Retina (tissue), 1 donor: ENCODE measurements around the gene FGFR3.

ENCODE experiments used
- DNase-seq: peaks from one replicate; pipeline ENCODE4 v3.0.0-alpha.2; 2016

FGFR3 gene

DNA sequence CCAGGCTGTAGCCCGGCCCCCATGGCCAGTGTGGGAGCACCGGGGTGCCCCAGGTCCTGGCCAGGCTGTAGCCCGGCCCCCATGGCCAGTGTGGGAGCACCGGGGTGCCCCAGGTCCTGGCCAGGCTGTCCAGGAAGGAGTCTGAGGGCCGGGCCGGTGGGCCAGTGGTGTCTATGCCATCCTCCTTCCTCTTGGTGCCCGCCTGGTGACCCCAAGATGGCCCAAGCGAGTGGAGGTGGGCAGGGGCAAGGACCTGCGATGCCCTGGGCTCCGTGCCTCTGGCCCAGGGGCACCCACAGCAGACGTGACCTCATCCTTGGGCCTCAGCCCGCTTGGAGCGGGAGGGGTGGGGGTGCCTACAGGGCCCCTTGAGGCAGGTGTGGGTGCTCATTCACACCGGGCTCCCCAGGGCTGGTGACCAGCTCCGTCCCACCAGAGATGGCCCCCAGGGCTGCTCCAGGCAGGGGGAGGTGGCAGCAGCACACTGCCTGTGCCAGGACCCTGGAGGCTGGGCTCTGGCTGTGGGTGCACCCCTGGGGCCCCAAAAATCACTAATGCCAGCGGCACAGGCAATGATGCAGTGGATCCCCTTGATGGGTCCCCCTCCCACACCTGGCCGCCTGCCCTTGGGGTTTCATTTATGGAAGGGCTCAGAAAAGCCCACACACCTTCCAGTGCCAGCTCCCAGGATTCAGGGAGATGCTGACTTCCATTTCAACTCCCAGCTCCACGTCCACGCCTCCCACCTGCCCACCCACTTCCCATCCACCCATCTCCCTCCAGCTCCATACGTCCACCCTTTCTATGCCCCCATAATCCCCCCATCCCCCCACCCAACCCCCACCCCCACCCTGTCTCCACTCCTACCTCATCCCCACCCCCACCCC, 36.0 kb upstream of the FGFR3 start:
- DNase-seq, result no peak

DNA sequence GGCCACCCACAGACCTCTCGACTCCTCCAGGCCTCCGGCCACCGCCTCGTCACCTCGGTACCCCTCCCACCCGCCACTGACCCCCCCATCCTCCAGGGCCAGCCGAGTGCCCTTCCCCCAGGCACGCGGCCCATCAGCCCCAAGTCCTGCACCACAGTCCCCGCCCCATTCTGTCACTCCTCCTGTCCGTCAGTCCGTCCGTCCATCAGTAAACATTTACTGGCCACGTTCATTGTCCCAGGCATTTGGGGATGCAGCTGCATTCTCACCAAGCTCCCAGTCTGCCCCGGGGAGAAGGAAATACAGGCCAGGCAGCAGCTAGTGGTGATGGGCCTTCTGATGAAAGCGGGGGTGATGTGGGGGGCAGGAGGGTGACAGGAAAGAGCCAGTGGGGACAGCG, 35.3 kb upstream of the FGFR3 start:
- no peak for DNase-seq

DNA sequence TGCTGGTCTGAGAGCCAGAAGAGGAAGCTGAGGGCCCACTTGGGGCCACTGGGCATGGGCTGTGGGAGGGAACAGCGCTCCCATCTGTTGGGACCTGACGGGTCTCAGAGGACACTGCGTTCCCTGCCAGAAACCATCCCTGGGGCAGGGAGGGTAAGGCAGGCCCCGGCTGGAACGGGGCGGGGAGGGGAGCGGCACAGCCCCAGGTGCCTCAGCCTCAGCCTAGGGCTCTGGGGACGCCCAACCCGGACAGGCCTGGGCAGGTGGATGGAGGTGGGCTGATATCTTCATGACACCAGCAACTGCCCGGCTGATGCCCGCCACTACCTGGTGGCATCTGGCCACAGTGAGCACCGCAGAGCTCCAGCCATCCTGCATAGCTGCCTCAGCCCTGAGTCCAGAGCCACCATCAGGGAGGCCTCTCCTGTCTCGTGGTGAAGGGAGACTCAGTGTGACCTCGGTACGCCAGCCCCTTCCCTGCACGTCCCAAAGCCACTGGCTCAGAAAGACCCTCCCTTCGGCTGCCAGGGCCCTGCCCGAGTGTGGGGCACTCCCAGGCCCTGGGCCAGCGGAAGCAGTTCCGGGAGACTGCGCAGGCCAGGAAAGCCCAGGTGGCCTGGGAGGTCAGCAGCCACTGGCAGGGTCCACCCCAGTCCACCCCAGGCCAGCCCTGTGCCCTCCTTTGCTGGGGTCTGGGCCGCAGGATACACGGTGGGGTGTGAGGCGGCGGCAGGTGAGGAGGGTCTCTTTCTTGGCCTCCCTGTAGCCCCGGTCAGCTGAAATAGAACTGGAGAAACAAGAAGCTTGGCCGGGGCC, 34.6 kb upstream of the FGFR3 start:
- DNase-seq, result no peak

DNA sequence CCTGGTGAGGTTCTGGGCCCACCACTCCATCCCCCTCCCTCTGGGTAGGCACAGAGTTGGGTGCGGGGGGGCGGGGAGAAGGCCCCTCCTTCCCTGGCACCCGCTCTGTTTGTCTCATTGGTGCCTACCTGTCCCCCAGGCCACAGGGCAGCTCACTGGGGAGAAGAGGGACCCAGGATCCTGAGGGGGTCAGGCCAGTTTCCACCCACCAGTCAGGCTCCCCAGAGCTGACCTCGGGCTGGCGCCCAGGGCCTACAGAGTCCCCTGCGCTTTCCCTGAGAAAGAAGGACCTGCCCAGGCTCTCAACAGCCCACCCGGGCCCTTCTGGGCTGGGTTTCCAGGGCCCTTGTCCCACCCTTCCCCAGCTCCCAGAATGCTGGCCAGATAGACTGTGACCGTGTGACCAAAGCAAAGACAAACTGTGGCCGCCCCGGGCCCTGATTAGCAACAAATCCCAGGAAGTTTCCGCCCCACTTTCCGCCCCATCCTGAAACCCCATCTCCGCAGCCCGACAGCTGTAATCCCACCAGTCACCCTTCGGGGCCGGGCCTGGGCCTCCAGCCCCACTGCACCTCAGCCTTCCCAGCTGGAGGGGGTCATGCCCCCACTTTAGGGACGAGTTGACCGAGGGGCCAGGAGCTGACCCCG, 33.8 kb upstream of the FGFR3 start:
- DNase-seq, result peak; percentile 23

DNA sequence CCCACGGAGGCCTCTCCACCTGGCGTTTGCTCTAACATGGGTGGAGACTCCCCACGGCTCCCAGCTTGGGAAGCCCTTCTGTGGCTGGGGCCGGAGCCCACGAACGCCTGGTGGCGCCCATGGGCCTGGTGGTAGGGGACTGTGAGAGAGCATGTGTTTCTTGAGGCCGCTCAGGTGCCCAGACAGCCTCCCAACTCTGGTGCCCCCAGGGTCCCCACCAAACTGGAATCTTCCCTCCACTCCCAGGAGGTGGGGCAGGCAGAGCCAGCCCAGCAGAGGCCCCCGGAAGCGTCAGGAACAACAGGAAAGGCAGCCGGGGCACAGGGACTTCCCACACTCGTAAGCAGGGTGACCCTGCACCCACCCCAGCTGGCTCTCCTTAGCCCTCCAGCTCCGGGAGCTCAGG, 33.3 kb upstream of the FGFR3 start:
- peak; percentile 28 for DNase-seq

DNA sequence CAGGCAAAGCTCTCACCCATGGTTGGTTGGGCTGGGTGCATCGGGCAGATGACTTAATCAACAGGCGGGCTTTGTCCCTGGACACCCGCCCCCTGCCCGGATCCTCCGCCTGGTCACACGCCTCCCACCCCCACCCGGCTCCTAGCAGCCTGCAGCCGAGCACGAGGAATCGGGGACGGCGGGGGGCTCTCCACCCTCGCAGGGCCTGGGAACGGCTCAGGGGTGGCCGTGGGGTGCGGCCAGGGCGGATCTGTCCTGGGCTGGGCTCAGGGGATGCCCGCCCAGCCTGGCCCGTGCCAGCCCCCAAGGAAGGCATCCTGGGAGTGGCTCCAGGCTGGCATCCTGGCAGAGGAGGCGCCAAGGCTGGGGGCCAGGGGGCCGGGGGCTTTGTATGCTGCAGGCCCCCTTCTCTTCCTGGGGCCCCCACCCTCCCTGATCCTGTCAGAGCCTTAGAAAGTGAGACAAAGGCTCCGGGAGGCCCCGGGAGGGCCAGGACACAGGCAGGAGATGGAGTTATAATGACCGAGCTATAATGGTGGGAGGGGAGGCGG, 32.5 kb upstream of the FGFR3 start:
- peak; percentile 55 for DNase-seq

DNA sequence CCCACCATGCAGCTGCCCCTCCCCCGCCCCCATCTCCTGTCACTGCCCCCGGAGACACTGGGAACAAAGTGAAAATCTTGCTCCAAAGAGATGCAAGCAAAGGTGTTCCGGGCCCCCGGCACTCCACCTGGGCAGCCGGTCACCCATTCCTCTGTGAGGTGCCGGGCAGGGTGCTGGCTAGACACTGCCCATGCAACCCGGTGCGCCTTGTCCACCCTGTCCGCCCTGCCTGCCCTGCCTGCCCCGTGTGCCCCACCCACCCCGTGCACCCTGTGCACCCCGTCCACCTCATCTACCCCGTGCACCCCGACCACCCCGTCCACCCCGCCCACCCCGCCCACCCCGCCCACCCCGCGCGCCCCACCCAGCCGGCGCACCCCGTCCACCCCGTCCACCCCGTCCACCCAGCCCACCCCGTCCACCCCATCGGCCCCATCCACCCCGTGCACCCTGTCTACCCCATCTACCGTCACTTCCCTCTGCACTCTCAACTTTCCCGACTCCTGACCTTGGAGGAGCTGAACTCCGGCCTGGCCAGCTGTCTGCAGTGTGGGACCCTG, 31.9 kb upstream of the FGFR3 start:
- no peak for DNase-seq

DNA sequence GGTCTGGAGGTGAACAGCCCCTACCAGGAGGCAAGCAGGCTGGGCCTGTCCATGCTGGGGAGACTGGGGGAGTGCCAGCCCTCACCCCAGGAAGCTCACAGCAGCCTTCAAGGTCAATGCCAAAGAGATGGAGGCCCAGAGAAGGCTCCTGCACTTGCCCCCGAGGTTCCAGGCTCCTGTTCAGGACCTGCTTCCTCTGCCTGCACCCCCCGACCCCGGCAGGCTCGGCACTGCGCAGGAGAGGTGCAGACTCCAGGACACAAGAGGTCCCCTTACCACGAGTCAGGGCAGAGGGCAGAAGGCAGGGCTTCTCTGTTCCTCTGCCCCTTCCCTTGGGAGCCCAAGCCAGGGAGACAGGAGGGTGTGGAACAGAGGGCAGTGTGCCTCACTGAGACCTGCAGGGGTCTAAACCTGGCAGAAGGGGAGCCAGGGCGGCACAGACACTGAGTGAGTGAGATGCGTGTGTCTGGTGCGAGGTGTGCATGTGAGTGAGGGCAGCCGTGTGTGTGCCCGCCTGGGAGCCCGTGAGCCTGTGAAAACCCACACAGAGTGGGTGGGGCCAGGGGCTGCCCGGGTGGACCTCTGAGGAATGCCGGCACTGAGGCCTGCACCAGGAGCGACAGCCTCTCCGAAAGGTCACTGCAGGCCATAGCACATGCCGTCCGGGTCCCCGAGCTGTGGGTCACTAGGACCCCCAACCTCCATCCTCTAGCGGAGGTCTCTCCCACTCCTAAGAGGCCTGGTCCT, 30.7 kb upstream of the FGFR3 start:
- DNase-seq, result no peak

DNA sequence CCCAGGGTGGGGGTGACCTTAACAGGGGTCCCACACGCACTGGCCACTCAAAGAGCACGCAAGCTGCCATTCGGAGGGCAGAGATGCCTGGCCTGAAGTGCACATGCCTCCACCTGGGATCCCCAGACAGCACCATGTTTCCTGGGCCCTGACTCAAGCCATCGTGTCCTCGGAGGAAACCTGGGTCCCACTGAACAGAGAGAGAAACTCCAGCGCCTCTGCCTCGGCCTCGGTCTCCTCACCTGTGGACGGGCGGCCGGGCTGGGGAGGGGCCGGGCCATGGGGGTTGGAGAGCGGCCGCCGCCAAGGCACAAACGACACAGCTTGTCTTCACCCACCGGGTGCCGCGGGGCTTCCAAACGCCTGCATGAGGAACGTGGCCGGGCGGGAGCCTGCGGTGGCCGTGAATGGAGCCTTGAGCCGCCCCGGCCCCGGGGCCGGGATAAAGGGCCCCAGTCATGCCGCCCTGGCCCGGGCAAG, 30.0 kb upstream of the FGFR3 start:
- no peak for DNase-seq

DNA sequence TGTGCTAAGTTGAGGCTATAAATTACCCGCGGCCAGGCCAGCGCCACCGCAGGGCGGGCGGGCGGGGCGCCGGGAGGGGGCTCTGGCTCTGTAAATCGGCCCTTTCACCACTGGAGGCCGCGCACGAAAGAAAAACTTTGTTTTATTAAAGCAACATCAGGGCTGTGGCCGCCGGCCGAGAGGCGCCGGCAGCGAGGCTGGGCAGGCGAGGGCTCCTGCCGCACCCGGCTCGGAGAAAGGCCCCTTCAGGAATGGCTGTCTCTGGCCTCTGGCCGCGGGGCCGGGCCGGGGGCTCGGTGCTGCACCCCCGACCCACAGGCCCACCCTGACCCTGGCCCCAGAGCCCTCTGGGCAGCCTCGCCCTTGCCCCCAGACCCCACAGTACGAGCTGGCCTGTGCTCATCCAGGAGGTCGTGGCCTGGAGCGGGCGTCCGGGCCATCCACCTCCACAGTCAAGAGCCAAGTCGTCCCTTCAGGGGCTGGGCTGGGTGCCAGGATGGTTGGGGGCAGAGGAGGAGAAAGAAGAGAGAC, 29.5 kb upstream of the FGFR3 start:
- no peak for DNase-seq

DNA sequence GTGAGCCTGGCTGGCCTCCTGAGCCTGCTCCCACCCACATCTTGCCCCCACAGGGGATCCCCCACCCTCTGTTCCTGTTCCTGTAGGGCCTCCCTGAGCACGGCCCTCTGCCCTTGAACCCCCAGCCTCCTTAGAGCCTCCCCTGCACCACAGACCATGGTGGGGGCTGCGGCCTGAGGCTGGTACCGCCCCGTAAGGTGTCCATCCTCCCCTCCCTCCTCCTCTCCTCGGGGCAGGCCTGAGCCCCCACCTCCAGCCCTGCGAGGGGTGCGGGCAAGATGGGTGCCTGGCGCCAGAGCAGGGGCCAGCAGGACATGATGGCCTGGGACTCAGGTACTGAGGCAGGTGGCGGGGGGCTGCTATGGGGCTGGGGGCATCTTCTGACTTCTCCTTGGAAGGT, 28.4 kb upstream of the FGFR3 start:
- no peak for DNase-seq

DNA sequence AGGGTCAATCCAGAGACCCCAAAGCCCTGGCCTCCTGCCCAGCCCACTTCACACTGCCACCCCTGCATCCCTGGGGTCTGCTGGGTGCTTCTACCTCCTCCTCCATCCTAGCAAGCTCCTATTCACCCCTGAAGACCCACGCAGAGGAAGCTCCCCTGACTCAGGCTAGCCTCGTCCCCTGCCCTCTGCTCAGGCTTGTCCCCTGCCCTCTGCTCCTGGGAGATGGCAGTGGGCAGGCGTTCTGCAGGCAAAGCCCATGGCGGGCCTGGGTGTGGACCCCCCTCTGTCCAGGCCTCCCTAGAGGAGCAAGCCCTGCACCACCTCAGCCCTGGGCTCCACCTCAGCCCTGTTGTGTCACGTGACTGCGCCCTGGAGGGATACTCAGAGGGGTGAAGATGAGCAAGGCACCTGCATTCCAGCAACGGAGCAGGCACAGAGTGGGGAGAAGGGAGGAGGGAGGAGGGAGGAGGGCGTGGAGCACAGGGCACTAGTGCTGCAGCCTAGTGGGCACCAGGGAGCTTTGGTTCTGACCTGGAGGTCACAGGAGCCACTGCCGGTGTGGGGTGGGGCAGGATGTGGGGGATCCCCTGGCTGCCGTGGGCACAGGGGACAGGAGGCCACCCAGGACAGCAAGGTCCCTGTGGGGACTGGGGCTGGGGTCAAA, 27.6 kb upstream of the FGFR3 start:
- DNase-seq, result no peak

DNA sequence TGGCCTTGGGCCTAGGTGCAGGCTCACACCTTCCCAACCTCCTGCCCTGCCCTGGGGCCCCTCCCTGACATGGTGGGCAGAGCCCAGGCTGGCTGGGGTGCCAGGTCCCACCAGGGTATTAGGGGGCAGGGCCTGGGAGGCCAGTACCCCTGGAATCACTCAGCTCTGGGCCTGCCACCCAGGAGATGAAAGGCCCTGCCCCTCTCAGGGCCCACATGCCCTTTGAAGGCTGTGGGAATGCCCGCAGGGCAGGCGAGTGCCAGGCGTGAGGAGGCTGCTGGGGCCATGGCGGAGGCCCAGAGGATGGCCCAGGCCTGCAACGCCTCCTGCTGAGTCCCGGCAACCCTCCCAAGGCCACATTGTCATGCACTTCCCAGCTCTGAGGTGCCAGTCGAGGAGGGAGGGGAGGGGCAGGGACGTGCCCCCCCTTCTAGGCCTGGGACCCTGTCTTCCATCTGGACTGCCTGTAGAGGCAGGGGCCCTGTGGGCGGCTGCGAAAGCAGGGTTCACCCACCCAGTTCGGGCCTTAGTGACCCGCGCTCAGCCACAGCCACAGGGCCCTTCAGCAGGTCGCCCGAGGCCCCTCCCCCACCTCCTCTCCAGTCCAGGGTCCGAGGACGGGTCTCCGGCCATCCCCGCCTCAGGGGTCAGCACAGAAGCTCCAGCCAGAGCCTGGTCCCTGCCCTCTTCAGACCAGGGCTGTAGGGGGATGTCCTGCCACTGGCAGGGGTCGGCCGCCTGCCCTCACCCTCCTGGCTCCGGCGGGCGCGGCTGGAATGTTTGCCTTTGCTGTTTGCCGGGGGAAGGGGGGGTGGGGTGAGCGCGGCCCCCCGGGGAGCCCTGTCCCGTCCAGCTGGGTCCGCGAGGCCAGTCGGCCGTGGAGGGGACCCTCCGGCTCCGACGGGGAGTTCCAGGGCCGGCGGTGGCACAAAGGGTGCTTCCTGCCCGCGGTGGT, 26.7 kb upstream of the FGFR3 start:
- DNase-seq, result peak; percentile 68

DNA sequence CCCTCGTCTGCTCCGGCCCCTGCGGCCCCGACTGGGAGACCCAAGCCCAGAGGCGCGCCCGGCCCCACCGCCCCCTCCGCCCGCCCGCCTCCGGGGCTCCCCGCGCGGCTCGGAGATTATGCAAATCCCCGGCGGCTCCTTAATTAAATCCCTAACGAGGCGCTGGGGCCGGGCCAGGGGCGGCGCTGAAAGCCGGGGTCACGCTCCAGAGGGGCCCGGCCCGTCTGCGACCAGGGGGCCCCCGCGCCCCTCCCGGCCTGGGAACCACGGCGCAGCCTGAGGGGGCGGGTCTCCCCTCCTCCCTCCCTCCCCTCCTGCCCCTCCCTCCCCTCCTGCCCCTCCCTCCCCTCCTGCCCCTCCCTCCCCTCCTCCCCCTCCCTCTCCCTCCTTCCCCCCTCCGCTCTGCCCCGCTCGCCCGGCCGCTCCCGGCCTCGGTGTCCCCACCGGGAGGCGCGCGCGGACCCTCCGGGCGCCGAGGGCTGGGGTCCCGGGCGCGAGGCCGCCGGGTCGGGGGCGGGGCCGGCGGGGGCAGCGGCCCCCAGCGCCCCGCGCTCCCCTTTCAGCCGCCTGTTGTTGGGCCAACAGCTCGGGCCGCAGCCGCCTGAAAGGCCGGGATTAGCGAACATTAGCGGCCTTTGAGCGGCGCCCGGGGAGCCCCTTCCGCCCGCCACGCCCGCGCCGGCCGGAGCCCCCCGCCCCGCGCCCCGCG, 25.9 kb upstream of the FGFR3 start:
- DNase-seq, result peak; percentile 70

DNA sequence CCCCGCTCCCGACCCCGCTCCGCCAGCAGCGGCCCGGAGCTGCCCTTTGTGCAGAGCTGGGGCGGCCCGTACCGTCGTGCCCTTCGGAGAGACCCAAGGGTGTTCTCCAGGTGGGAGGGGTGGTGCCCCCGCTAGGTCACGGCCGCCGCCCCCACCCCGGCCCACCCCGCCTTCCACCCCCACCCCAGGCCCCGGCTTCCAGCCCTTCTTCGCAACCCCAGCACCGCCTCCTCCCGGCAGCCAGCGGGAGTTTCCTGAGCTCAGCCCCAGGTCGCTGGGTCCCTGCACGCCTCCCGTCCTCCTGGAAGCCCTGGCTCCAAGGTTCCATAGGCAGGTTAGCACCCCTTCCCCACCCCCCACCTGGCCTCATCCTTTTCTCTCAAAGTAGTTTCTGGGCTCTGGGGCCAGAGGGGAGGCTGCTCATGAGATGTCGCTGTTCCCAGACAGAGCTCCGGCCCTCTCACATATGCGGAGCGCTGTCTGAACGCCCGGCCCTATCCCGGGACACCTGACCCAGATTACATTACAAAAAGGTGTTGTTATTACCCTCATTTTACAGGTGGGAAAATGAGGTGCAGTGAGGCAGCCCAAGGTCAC, 25.2 kb upstream of the FGFR3 start:
- DNase-seq, result no peak

DNA sequence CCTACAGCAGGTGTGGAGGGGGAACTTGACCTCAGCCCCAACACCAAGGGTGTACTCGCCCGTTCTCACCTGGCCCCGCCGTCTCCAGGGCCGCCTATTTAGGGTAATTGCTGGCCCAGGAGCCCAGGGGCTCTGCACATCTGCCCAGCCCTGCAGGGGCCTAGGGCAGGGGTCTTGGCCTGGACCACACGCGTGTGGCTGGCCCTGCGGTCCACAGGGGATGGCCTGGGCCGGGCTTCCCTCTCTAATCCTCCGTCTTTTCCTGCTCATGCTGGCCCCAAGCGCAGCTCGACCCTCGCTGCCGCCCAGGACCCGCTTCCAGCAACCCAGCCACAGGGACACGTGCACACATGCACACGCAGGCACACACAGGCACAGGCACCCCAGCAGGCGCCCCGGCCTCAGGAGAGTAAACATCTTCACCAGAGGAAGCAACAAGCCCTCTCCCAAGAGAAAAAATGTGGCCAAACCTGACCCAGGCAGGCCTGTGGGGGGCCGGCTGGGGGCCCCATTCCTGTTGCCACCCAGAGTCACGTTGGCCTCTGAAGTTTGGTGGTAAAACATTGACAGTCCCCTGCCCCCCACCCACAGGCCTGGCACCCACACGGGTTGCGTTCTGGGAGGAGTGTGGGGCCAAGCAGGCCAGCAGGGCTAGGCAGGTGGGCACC, 24.6 kb upstream of the FGFR3 start:
- no peak for DNase-seq

DNA sequence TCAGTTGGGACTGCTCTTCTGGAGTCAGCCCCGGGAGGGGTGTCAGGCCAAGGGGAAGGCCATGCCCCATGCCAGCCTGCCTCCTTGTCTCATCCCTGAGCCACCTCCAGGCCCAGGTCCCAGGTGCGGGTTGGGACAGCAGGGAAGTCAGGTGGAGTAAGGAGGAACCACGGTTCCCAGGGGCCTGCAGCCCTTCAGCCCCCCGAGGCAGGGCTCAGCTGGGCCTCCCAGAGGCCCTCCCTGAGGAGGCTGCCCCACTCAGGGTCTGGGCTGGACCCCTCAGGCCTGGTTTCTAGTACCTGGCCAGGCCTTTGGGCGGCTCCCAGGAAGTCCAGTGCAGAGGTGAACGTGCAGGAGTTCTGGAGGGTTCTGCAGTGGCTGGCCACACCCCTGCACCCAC, 23.4 kb upstream of the FGFR3 start:
- DNase-seq, result no peak

DNA sequence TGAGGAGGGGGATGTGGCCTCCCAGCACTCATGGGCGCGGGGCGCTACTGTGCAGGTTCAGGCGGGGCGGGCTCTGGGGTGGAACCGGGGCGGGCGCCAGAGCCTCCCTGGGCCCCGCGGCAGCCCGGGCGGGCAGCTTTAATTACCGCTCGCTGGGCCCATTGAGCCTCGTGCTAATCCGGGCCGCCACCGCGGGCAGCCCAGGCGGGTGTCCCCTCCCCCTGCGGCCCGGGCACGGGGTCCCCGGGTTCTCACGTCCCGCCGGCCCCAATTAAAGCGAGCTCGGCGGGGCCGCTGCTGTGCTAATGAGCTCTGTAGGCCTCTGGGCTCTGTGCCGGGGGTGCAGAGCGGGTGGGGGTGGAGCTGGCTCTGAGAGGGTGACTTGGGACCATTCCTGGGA, 22.8 kb upstream of the FGFR3 start:
- peak; percentile 78 for DNase-seq
